CD14-positive monocyte (primary cell): ENCODE results near the gene ZNRF2. TPM values are rescaled to one million over a fixed set of nuclear protein-coding genes. Genes with fewer than 3 reads are reported as not detected.

Experiments used
- DNase-seq, 3 donors: peaks; one replicate each; pipeline ENCODE4 v3.0.0-alpha.2; 2011 to 2022
- H2AFZ ChIP-seq: 2 replicates; pipeline ENCODE4 v1.6.0; 2012; ENCODE audit warnings: mild to moderate bottlenecking, low read depth, low read length, inconsistent platforms; ENCODE audit not compliant: insufficient read depth, poor library complexity, severe bottlenecking
- H3K27ac ChIP-seq, 2 donors: 1 replicate in 1 of 2; 2 replicates in 1 of 2; pipeline ENCODE4 v1.5.1; 2012 to 2013; ENCODE audit warnings: low read length in 2 of 2, control low read depth in 1 of 2, inconsistent platforms in 1 of 2, low read depth in 1 of 2, mild to moderate bottlenecking in 1 of 2
- H3K27me3 ChIP-seq, 2 donors: one replicate each; pipeline versions ENCODE4 v1.6.0 to v1.6.1; 2011 to 2013; ENCODE audit warnings: low read length in 2 of 2; ENCODE audit not compliant: control insufficient read depth in 2 of 2, insufficient read depth in 2 of 2
- H3K36me3 ChIP-seq, 2 donors: replicated peaks in 1 of 2; 1 replicate in 1 of 2; 2 replicates in 1 of 2; pipeline versions ENCODE4 v1.5.1 to v1.6.1; 2012 to 2013; ENCODE audit warnings: low read length in 2 of 2, control low read depth in 1 of 2, inconsistent platforms in 1 of 2, mild to moderate bottlenecking in 1 of 2; ENCODE audit not compliant: insufficient read depth in 2 of 2, control insufficient read depth in 1 of 2
- H3K4me1 ChIP-seq, 2 donors: 1 replicate in 1 of 2; 2 replicates in 1 of 2; pipeline versions ENCODE4 v1.5.1 to v1.6.1; 2012 to 2013; ENCODE audit warnings: low read length in 2 of 2, control low read depth in 1 of 2, inconsistent platforms in 1 of 2, mild to moderate bottlenecking in 1 of 2, moderate library complexity in 1 of 2; ENCODE audit not compliant: insufficient read depth in 2 of 2, control insufficient read depth in 1 of 2
- H3K4me2 ChIP-seq: replicated peaks from 2 replicates; pipeline ENCODE3; 2012; ENCODE audit warnings: low read length, moderate library complexity, mild to moderate bottlenecking; ENCODE audit not compliant: poor library complexity, severe bottlenecking; ENCODE audit errors: extremely low read depth
- H3K4me3 ChIP-seq, 3 experiments: fragments of 200-600 bp in 1 of 3; sonication (generic) in 1 of 3; replicated peaks in 1 of 3; 1 replicate in 2 of 3; 2 replicates in 1 of 3; pipeline ENCODE4 v1.5.1; 2011 to 2013; ENCODE audit warnings: low read length in 3 of 3, mild to moderate bottlenecking in 3 of 3, control low read depth in 2 of 3, low read depth in 2 of 3, inconsistent platforms in 1 of 3, moderate library complexity in 1 of 3
- H3K79me2 ChIP-seq: 2 replicates; pipeline ENCODE4 v1.6.0; 2012; ENCODE audit warnings: mild to moderate bottlenecking, control low read depth, inconsistent platforms, low read length, moderate library complexity; ENCODE audit not compliant: insufficient read depth
- H3K9ac ChIP-seq: 2 replicates; pipeline ENCODE4 v1.6.0; 2017; ENCODE audit warnings: low read length, mild to moderate bottlenecking; ENCODE audit not compliant: insufficient read depth, poor library complexity, severe bottlenecking
- H3K9me3 ChIP-seq, 2 donors: replicated peaks in 1 of 2; 1 replicate in 1 of 2; 2 replicates in 1 of 2; pipeline versions ENCODE4 v1.5.1 to v1.6.1; 2012 to 2013; ENCODE audit warnings: low read length in 2 of 2, control low read depth in 1 of 2; ENCODE audit not compliant: control insufficient read depth in 1 of 2, insufficient read depth in 1 of 2
- H4K20me1 ChIP-seq: 2 replicates; pipeline ENCODE4 v1.6.0; 2012; ENCODE audit warnings: mild to moderate bottlenecking, low read length, control low read depth, moderate library complexity; ENCODE audit not compliant: insufficient read depth
- H3K27ac Mint-ChIP-seq, 7 donors: one replicate each; pipeline ENCODE4 v1.8.0; 2020; ENCODE audit warnings: mild to moderate bottlenecking in 7 of 7, mixed read lengths in 7 of 7, moderate library complexity in 6 of 7, inconsistent platforms in 2 of 7
- H3K27me3 Mint-ChIP-seq, 3 donors: one replicate each; pipeline ENCODE4 v1.8.0; 2021 to 2022; ENCODE audit warnings: low read depth in 3 of 3, mild to moderate bottlenecking in 3 of 3, mixed read lengths in 3 of 3, moderate library complexity in 3 of 3, inconsistent platforms in 1 of 3
- H3K36me3 Mint-ChIP-seq, 2 donors: one replicate each; pipeline ENCODE4 v1.8.0; 2020; ENCODE audit warnings: mixed read lengths in 2 of 2, inconsistent platforms in 1 of 2, mild to moderate bottlenecking in 1 of 2
- H3K4me1 Mint-ChIP-seq: one replicate; pipeline ENCODE4 v1.8.0; 2020; ENCODE audit warnings: mild to moderate bottlenecking, mixed read lengths
- H3K4me3 Mint-ChIP-seq, 2 donors: one replicate each; pipeline ENCODE4 v1.8.0; 2020; ENCODE audit warnings: mild to moderate bottlenecking in 2 of 2, mixed read lengths in 2 of 2, moderate library complexity in 1 of 2
- H3K9me3 Mint-ChIP-seq, 7 donors: one replicate each; pipeline ENCODE4 v1.8.0; 2020 to 2022; ENCODE audit warnings: mixed read lengths in 7 of 7, mild to moderate bottlenecking in 6 of 7, moderate library complexity in 6 of 7, inconsistent platforms in 2 of 7
- WGBS: methylation state at CpG from one replicate; pipeline ENCODE4 v1.1.5; 2013; ENCODE audit warnings: missing lambda C conversion rate; ENCODE audit not compliant: insufficient coverage; 5-methylcytosine and 5-hydroxymethylcytosine counted together
- intact Hi-C, 2 donors: fragments of 100-400 bp; cut with micrococcal nuclease; formaldehyde crosslinking; loops; one replicate each; pipeline versions ENCODE4 v1.15.0 to v1.15.1; 2023
- polyA plus RNA-seq, 3 donors: library from polyadenylated mRNA; depleted of rRNA in 1 of 3; unstranded in 2 of 3; stranded (reverse) in 1 of 3; fragments of 300-500 nt in 2 of 3; fragments of >200 nt in 1 of 3; fragmentation: Illumina TruSeq in 2 of 3; gene quantifications; 1 replicate in 2 of 3; 2 replicates in 1 of 3; pipeline ENCODE4 v1.2.3, GENCODE V29; 2012 to 2021
- TF ChIP-seq, protein P1 (sequence below): fragments of 200-600 bp; IDR thresholded peaks from one replicate; pipeline ENCODE4 v1.8.0; 2022; ENCODE audit warnings: antibody characterized with exemption, mild to moderate bottlenecking

The ZNRF2 gene
- polyA plus RNA-seq, 3 donors: 1.9 to 9.5 (median 5.7) TPM

GRCh38 chr7:30354791-30355190 lies 70.4 kb downstream of the ZNRF2 start:
- Histone ChIP-seq H3K27me3 (no peaks in the 10 kb centered on the region), H3K36me3 (peaks cover 16 to 37% of the 10 kb centered on the region in 2 donors), H3K27ac (no peak overlapping the region), H4K20me1 (peaks cover 56% of the 10 kb centered on the region), H2AFZ (no peak overlapping the region), H3K9me3 (no peaks in the 10 kb centered on the region), H3K9ac (no peak overlapping the region), H3K79me2 (peaks cover 82% of the 10 kb centered on the region), H3K4me2 (no peak overlapping the region), H3K4me3 (no peak overlapping the region), H3K4me1 (peaks cover 12 to 18% of the 10 kb centered on the region in 2 donors)
- Mint-ChIP-seq H3K27me3 (no peaks in the 10 kb centered on the region), H3K9me3 (no peaks in the 10 kb centered on the region), H3K4me3 (no peak overlapping the region), H3K4me1 (peaks cover 19% of the 10 kb centered on the region), H3K27ac (no peak overlapping the region), H3K36me3 (peaks cover 20 to 22% of the 10 kb centered on the region in 2 donors)
- intact Hi-C loops: no loop called here
- TF ChIP-seq, protein P1, sequence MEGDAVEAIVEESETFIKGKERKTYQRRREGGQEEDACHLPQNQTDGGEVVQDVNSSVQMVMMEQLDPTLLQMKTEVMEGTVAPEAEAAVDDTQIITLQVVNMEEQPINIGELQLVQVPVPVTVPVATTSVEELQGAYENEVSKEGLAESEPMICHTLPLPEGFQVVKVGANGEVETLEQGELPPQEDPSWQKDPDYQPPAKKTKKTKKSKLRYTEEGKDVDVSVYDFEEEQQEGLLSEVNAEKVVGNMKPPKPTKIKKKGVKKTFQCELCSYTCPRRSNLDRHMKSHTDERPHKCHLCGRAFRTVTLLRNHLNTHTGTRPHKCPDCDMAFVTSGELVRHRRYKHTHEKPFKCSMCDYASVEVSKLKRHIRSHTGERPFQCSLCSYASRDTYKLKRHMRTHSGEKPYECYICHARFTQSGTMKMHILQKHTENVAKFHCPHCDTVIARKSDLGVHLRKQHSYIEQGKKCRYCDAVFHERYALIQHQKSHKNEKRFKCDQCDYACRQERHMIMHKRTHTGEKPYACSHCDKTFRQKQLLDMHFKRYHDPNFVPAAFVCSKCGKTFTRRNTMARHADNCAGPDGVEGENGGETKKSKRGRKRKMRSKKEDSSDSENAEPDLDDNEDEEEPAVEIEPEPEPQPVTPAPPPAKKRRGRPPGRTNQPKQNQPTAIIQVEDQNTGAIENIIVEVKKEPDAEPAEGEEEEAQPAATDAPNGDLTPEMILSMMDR: no peak
- no peak for DNase-seq

DNA sequence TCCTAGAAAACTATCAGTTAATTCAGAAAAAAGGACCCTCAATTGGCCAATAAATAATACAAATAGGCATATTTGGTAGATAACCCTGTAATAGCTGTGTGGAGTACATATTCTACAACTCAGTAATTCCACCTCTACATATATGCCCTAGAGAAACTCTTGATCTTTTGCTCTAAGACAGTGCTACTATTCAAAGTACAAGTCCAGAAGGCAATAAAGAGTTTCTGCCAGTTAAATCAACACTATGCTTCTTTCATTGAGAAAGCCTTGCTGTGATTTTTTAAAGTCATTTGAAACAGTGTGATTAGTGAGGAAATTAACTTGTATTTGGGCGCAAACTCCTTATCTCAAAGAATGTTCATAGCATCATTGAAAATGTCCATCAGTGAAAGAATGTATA lies 75.6 kb downstream of the ZNRF2 start:
- intact Hi-C loops: no loop called here
- no peak overlapping the region for H3K4me3 ChIP-seq
- peaks cover 40% of the 10 kb centered on the region for H3K79me2 ChIP-seq
- Mint-ChIP-seq H3K9me3 (no peaks in the 10 kb centered on the region), H3K27me3 (no peaks in the 10 kb centered on the region), H3K27ac (no peak overlapping the region), H3K36me3 (peaks cover 22 to 24% of the 10 kb centered on the region in 2 donors), H3K4me3 (no peak overlapping the region), H3K4me1 (peaks cover 10% of the 10 kb centered on the region)
- no peaks in the 10 kb centered on the region for H3K9me3 ChIP-seq
- H3K4me1 ChIP-seq: peaks cover 0 to 9% of the 10 kb centered on the region in 2 donors
- H4K20me1 ChIP-seq: peaks cover 52% of the 10 kb centered on the region
- TF ChIP-seq, protein P1: no peak
- H3K27me3 ChIP-seq: no peaks in the 10 kb centered on the region
- no peak overlapping the region for H3K4me2 ChIP-seq
- H3K27ac ChIP-seq: no peak overlapping the region
- no peak overlapping the region for H2AFZ ChIP-seq
- H3K36me3 ChIP-seq: peaks cover 18 to 41% of the 10 kb centered on the region in 2 donors
- DNase-seq: no peak
- no CpG with 5 or more reads among the region's 1 CpG for WGBS
- H3K9ac ChIP-seq: no peak overlapping the region
